Cardiac muscle cell (in vitro differentiated cells and primary cell): Measurements from ENCODE around the gene MOB3B. TPM values are rescaled to one million over a fixed set of nuclear protein-coding genes. Genes with fewer than 3 reads are reported as not detected.

ENCODE experiments used
- DNase-seq, 2 donors: peaks; one replicate each; pipeline versions ENCODE4 v3.0.0 to v3.0.0-alpha.2; 2010 to 2017; ENCODE audit warnings: low read depth in 1 of 2, low spot score in 1 of 2
- H3K27ac ChIP-seq: fragments of 200-600 bp; sonication (generic); 2 replicates; pipeline ENCODE4 v1.5.1; 2016
- H3K27me3 ChIP-seq: fragments of 200-600 bp; sonication (generic); 2 replicates; pipeline ENCODE4 v1.6.0; 2016; ENCODE audit warnings: control low read depth
- H3K36me3 ChIP-seq: fragments of 200-600 bp; sonication (generic); 2 replicates; pipeline ENCODE4 v1.5.1; 2016; ENCODE audit warnings: control low read depth
- H3K4me1 ChIP-seq: fragments of 200-600 bp; sonication (generic); 2 replicates; pipeline ENCODE4 v1.8.1; 2017; ENCODE audit warnings: low read depth, mild to moderate bottlenecking, mixed run types
- H3K4me3 ChIP-seq: fragments of 200-600 bp; sonication (generic); 2 replicates; pipeline ENCODE4 v1.5.1; 2016; ENCODE audit warnings: mild to moderate bottlenecking
- H3K9me3 ChIP-seq: fragments of 200-600 bp; sonication (generic); 2 replicates; pipeline ENCODE4 v1.5.1; 2017; ENCODE audit warnings: low read depth, mild to moderate bottlenecking, control low read depth
- CTCF ChIP-seq: IDR thresholded peaks from 2 replicates; pipeline ENCODE4 v1.5.1; 2012; ENCODE audit warnings: low read depth, mild to moderate bottlenecking, low read length
- polyA plus RNA-seq: library from polyadenylated mRNA; unstranded; fragments of >200 nt; fragmentation: Nextera tagmentation; extraction: Ambion mirVana; gene quantifications from 2 replicates; pipeline ENCODE4 v1.2.1, GENCODE V29; 2016
- total RNA-seq: library from RNA; depleted of rRNA; stranded (reverse); fragments of >200 nt; gene quantifications from 2 replicates; pipeline ENCODE4 v1.2.3, GENCODE V29; 2016

Gene MOB3B
- total and polyA plus RNA-seq, 2 experiments from 2014 or later: 0.74 to 1.7 TPM

- H3K4me3 ChIP-seq: no peak overlapping the region
- no peaks in the 10 kb centered on the region for H3K36me3 ChIP-seq
- no peaks in the 10 kb centered on the region for H3K27me3 ChIP-seq
- TF ChIP-seq CTCF: no peak
- H3K27ac ChIP-seq: no peak overlapping the region
- H3K9me3 ChIP-seq: no peaks in the 10 kb centered on the region
- H3K4me1 ChIP-seq: peaks cover 8% of the 10 kb centered on the region
- no peak for DNase-seq
Observed at GRCh38 chr9:27367921-27368315, 161.7 kb downstream of the MOB3B start.

- Histone ChIP-seq H3K27me3 (no peaks in the 10 kb centered on the region), H3K4me1 (peaks cover 8% of the 10 kb centered on the region), H3K4me3 (no peak overlapping the region), H3K36me3 (no peaks in the 10 kb centered on the region), H3K27ac (no peak overlapping the region), H3K9me3 (no peaks in the 10 kb centered on the region)
- TF ChIP-seq CTCF: no peak
- no peak for DNase-seq
Observed at GRCh38 chr9:27367175-27367798, 162.3 kb downstream of the MOB3B start.

DNA sequence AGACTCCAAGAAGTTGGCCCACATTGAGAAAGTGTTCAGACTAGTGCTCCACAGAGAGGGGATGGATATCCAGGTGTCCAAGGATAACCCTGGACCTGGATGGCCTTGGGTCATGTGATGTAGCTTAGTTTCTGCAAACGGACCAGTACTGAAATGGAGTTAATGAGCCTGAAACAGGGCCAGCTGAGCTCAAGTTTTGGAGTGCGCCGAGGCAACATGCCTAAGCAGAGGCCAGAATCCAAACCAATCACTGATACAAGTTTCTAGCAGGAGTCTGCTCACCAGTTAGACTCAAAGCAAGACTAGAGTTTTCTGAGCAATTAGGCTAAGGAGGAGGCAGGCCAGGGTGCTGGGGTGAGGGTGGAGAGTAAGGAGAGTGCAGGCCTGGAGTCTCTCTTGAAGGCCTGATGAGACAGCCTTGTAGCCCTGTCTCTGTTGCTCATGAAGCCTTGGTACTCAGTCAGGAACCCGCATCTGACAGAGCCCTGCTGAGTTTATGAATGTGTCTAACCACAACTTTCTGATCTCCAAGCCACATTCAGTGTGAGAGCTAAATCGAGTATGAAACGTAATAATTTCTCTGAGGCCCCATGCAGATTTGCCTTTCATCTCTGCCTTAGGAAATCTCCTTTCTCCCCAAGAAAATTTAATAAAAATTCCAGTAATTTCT, 163.8 kb downstream of the MOB3B start:
- no peak for TF ChIP-seq CTCF
- no peak overlapping the region for H3K27ac ChIP-seq
- no peaks in the 10 kb centered on the region for H3K36me3 ChIP-seq
- H3K27me3 ChIP-seq: no peaks in the 10 kb centered on the region
- no peaks in the 10 kb centered on the region for H3K4me1 ChIP-seq
- no peak overlapping the region for H3K4me3 ChIP-seq
- H3K9me3 ChIP-seq: no peaks in the 10 kb centered on the region
- no peak for DNase-seq

DNA sequence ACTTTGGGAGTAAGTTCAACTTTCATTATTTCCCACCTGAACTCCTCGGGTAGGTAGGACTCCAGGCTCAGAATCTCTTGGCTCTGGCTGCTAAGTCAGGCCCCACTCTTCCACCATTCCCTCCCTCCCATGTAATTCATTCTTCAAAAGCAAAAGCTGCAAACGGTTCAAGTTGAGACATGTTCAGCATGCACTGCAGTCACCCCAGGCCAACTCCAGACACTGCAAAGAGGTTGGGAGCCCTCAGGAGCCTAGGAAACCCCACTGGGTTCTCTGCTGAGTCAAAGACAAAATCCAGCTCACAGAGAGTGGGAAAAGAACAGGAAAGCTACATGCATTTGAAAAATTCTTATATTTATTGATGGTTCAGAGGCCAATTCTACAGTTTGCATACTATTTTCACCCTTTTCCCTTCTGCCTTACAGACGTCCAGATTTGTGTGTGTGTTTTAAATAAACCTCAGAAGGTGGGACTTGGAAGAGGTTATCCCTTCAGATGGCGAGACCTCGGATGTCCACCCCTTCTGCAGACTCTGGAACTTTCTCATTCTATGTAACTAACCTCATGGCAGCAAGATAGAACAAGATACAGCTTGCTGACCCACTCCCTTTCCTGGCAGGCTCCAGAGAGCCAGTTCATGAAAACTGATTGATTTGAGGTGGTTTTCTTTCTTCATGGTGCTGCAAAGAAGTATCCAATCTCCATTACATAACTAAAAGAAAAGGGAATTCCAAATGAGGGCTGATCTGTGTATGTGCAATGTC, 167.0 kb downstream of the MOB3B start:
- Histone ChIP-seq H3K9me3 (no peaks in the 10 kb centered on the region), H3K27ac (no peak overlapping the region), H3K27me3 (no peaks in the 10 kb centered on the region), H3K36me3 (no peaks in the 10 kb centered on the region), H3K4me3 (no peak overlapping the region), H3K4me1 (no peaks in the 10 kb centered on the region)
- no peak for DNase-seq
- TF ChIP-seq CTCF: no peak

- Histone ChIP-seq H3K27ac (no peak overlapping the region), H3K9me3 (no peaks in the 10 kb centered on the region), H3K27me3 (no peaks in the 10 kb centered on the region), H3K4me3 (no peak overlapping the region), H3K36me3 (no peaks in the 10 kb centered on the region), H3K4me1 (no peaks in the 10 kb centered on the region)
- DNase-seq: no peak
- no peak for TF ChIP-seq CTCF
Observed at GRCh38 chr9:27361492-27361891, 168.1 kb downstream of the MOB3B start.
